Activated CD8-positive, alpha-beta memory T cell treated with anti-CD3 and anti-CD28 coated beads for 24 hours (primary cell): ENCODE measurements around the gene COL4A6.
"Not testable (repeated sequence)": the region's sequence is repeated elsewhere in the genome, so short reads cannot be mapped to it uniquely, and the experiment has no call there.

Experiments used
- DNase-seq: peaks from one replicate; pipeline ENCODE4 v3.0.0-alpha.2; 2020

Gene COL4A6

DNA sequence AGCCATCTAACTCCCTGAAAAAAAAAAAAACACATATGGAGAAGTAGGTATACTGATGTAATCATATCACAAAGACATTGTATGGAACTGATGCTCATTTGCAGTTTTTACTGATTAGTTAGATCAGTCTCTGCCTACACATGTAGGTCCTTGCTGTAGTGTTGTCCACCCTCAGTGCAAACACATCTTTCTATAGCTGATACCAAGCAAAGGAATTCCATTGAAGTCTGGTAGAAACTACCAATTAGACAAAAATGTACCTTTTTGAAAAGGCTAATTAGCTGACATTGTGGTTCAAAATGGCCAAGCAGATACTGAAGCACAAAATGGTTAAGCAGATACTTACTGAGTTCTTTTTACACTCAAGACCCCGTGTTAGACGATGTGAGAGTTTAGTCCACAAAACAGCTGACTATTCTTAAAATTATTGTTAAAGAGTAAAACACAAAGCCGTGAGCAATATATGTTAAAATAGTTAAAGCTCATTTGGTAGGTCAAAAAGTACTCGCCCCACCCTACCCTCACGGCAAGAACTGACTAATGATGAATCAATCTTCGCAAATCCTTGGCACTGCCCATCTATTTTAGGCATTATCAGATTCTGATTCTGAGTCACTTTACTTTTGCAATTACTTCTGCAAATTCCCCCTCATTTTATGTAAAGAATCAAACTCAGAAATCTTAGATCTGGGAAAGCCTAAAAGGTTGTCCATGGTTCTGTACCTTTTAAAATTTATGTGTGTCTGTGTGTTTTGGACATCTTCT is 40.4 kb downstream of the COL4A6 start:
- DNase-seq = no peak

GRCh38 chrX:108396986-108397385 is 41.2 kb downstream of the COL4A6 start:
- no peak for DNase-seq

- no peak for DNase-seq
Measured at GRCh38 chrX:108396188-108396891, 41.9 kb downstream of the COL4A6 start.

DNA sequence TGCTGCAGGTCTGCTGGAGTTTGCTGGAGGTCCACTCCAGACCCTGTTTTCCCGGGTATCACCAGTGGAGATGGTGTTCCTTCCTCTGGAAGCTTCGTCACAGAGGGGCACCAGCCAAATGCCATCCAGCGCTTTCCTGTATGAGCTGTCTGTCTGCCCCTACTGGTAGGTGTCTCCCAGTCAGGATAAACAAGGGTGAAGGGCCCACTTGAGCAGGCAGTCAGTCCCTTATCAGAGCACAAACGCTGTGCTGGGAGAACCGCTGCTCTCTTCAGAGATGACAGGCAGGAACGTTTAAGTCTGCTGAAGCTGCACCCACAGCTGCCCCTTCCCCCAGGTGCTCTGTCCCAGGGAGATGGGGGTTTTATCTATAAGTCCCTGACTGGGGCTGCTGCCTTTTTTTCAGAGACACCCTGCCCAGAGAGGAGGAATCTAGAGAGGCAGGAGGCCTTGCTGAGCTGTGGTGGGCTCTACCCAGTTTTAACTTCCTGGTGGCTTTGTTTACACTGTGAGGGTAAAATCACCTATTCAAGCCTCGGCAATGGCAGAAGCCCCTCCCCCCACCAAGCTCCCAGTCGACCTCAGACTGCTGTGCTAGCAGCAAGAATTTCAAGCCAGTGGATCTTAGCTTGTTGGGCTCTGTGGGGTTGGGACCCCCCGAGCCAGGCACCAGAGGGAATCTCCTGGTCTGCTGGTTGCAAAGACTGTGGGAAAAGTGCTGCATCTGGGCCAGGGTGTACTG is 47.1 kb downstream of the COL4A6 start:
- DNase-seq = not testable (repeated sequence)

DNA sequence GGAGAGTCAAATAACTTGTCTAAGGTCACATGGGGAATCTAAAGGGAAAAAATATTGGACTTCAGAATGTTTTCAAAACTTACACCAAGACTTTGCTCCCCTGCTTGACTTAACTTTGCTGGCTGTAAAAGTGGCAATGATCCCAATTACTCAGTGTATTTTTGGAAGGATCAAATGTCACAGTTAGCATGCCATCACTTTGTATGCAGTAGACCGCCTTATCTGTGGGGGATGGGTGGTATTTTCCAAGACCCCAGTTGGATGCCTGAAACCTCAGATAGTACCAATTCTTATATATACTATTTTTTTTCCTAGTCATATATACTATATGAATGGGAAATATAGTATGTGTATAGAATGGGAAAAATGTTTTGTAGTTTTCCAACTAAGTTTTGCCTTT is 53.4 kb downstream of the COL4A6 start:
- DNase-seq = no peak

DNA sequence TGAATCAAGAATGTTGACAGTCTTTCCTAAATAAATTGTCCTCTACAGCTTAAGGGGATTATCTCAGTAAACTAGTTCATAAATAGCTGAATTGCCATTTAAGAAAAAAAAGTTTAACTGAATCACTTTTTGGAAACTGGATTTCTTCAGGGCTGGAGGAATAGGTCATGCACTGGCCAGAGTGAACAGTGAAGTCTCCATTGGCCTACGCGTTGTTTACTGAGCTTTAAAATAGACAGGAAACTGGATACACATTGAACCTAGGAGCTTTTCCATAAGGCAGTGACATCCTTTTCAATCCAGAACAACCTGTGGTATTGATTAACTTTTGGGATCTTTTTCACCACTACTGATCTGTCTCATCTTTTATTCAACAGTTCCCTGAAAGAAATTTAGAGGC is 58.0 kb downstream of the COL4A6 start:
- DNase-seq = no peak

DNA sequence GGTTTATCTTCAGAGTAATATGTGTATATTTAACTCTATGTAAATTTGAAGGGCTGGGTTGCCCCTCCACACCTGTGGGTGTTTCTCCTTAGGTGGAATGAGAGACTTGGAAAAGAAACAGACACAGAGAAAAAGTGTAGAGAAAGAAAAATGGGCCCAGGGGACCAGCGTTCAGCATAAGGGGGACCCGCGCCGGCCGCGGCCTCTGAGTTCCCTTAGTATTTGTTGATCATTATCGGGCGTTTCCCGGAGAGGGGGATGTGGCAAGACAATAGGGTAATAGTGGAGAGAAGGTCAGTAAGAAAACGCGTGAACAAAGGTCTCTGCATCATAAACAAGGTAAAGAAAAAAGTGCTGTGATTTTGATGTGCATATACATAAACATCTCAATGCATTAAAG is 61.4 kb downstream of the COL4A6 start:
- not testable (repeated sequence) for DNase-seq

DNA sequence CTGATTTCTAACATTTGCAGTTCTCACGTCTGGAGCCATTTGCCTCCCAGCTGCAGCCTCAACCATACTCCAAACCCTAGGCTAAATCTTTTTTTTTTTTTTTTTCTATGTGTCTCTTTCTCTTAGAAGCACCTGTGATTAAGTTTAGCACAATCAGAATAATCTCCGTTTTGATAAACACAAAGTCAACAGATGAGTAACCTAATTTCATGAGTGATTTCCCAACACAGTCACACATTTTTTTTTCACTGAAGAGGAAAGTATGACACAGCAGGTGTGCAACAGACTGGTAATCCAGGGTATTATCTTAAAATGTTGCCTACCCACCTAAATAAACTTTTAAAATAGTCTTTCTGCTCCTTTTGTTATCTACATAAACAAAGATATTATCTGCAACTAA is 62.6 kb downstream of the COL4A6 start:
- not testable (repeated sequence) for DNase-seq

DNA sequence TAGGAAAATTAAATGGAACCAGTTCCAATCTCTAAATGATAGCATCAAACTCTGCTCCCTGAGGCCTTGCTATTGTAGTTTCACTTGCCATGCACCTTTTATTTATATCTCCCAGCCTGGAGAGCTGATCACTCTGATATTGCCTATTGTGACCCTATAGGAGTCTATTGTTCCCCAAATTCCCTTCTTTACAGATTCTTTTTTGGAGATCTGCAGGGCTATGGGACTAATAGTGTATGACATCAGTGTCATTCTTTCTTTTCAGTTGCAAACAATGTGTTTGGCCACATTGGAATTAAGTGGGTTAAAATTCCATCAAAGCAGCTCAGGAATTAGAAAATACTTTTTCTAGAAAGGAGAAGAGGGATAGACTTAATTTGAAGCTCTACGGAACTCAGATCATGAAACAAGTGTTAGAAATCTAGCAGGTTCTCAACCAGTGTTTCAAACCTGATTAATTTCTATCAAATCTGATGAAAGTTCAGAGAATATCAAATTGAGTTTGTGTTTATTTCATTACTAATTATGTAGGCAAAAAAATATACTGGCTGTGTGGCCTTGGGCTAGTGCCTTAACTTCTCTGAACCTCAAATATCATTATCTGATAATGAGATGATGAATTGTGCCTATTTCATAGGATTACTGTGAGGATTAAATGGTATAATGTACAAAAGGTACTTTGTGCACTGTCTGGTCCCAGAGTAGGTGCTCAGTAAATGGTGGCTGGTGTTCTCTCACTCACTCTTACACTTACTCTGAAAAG is 71.4 kb downstream of the COL4A6 start:
- DNase-seq = no peak

DNA sequence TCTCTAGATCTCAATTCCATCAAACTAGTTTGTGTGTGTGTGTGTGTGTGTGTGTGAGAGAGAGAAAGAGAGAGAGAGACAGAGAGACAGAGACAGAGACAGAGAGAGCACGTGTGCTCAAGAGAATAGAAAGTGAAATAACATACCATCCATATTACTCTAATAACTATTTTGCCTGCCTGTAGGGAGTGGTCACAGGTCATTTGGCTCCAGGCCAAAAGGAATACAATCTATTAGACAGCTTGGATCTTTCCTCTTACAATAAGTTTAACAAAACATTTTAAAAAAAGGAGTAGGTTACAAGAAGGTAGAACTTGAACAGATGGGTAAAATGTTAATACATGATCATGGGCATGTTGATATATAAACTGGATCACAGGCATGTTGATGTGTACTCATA is 76.2 kb downstream of the COL4A6 start:
- no peak for DNase-seq

DNA sequence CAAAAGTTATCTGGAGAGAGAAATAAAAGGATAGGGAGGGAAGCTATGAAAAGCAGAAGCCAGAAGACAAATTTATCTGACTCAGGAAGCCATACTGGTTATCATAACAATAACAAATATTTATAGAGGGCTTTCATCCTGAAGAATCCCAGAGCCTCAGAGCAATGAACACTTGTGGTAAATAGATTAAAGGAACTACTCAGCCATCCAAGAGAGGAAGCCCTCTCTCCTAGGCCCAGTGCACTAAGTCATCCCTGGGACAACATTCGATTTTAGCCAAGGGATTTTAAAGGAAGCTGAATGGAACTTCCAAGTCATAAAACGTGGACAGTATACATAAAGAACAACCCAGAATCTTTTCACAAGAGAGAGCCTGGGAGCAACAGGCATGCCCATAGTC is 76.9 kb downstream of the COL4A6 start:
- DNase-seq = no peak

GRCh38 chrX:108359806-108360602 is 78.2 kb downstream of the COL4A6 start:
- DNase-seq = no peak

GRCh38 chrX:108353452-108353851 is 84.8 kb downstream of the COL4A6 start:
- no peak for DNase-seq

- no peak for DNase-seq
Measured at GRCh38 chrX:108349210-108349609, 89.0 kb downstream of the COL4A6 start.

DNA sequence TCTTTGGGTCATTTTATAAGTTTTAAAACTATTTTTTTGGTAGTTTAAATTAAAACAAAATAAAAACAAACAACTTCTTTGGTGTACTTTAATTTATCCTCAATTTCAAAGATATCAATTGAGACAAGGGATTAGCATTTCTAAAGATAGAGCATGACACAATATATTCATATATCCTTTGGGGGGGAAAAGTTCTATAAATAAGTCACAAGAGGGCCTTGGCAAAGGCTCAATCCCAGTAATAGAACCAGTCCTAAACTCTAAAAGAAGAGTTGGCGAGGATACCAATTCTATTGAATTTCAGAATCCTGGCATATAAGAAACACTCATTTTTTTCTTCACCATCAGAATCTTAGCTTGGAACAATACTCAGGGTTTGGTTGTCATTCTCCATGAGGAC is 89.7 kb downstream of the COL4A6 start:
- DNase-seq = no peak

- DNase-seq = no peak
Measured at GRCh38 chrX:108347800-108348199, 90.4 kb downstream of the COL4A6 start.

DNA sequence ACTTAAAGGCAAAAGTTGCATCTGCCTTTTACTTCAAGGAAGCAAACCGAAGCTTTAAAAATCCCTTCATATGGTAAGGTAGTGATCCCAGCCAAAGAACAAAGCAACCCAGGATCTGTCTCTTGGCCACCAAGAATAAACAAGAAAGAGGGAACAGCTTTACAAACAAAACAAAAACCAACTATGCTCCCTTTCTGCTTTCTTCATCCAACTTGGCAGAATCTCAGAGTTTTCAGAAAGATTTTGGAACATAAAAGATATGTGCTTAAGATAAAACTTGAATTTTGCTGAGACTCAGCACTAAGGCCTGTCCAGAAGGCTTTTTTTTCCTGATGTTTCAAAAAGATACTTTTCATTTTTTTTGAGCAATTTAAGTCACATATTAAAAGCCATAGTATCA is 94.0 kb downstream of the COL4A6 start:
- no peak for DNase-seq

GRCh38 chrX:108341947-108342346 is 96.3 kb downstream of the COL4A6 start:
- DNase-seq = no peak

DNA sequence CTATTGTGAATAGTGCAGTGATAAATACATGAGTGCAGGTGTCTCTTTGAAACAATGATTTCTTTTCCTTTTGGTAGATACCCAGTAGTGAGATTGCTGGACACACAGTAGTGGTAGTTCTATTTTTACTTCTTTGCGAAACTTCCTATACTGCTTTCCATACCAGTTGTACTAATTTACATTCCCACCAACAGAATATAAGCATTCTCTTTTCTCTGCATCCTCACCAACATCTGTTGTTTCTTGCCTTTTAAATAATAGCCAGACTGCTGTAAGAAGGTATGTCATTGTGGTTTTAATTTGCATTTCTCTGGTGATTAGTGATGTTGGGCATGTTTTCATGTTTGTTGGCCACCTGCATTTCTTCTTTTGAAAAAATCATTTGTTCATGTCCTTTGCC is 105.9 kb downstream of the COL4A6 start:
- no peak for DNase-seq

- no peak for DNase-seq
Measured at GRCh38 chrX:108331126-108331909, 106.9 kb downstream of the COL4A6 start.

DNA sequence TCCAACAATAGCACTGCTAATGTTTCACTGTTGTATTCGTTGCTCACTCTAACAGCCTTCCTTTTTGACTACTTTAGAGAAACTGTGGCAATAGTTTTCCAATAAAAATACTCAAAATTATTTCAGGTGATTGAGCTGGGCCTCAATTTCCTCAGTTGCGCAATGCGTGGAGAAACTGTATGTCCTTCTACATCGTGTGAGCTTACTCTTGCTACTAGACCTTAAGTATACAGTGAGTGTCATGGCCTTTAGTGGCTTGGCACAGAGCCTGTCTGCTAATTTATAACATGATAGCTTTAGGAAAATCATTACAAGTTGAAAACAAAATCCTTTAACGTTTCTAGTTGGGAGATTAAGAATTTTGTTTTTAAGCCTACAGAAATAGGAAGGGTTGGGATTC is 114.5 kb downstream of the COL4A6 start:
- no peak for DNase-seq
